H54 (cell line): Measurements from ENCODE around the gene GALNT9.

Experiments
- DNase-seq: peaks from one replicate; pipeline ENCODE4 v3.0.0; 2011; ENCODE audit warnings: low spot score, mixed read lengths; ENCODE audit not compliant: insufficient read length
- FAIRE-seq: peaks from 3 replicates; lab custom pipeline; 2011; peaks lifted over from hg19 to GRCh38; lab: Jason Lieb, UNC
- POLR2A ChIP-seq: IDR thresholded peaks from 2 replicates; pipeline ENCODE4 v1.6.1; 2011; ENCODE audit warnings: low read depth, mild to moderate bottlenecking, low read length

GALNT9 gene

GRCh38 chr12:132162508-132163031 lies 166.8 kb downstream of the GALNT9 start:
- no peak for FAIRE-seq

DNA sequence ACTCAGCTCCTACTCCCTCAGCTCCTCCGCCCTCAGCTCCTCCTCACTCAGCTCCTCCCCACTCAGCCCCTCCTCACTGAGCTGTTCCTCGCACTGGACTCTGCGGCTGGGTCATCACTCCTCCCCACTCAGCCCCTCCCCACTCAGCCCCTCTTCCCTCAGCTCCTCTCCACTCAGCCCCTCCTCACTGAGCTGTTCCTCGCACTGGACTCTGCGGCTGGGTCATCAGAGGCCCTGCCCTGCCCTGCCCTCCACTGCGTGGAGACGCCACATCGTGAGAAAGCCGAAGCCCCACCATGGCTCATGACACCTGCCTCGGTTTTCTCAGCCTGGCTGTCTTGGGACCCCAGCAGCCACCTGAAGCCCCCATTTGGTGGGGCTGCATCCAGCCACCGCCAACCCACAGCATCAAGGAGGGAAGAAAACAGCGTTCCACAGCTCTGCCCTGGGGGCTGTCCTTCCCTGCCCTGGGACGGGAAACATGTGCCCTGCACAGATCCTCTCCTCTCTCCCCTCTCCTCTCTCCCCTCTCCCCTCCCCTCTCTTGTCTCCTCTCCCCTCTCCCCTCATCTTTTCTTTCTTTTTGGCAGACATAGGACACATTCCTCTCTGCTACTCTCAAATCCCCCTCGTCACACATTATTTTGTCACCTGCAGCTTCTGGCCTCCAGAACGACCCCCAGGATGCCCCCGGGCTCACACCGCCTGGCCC lies 167.4 kb downstream of the GALNT9 start:
- TF ChIP-seq POLR2A = no peak
- DNase-seq (no peak), FAIRE-seq (no peak)

More at GRCh38 chr12:132162508-132163031, 166.8 kb downstream of the GALNT9 start:
- no peak for TF ChIP-seq POLR2A
- peak; percentile 57 for DNase-seq

- FAIRE-seq = no peak
- no peak for TF ChIP-seq POLR2A
- no peak for DNase-seq
These were observed 168.2 kb downstream of the GALNT9 start for GRCh38 chr12:132161036-132161781.

DNA sequence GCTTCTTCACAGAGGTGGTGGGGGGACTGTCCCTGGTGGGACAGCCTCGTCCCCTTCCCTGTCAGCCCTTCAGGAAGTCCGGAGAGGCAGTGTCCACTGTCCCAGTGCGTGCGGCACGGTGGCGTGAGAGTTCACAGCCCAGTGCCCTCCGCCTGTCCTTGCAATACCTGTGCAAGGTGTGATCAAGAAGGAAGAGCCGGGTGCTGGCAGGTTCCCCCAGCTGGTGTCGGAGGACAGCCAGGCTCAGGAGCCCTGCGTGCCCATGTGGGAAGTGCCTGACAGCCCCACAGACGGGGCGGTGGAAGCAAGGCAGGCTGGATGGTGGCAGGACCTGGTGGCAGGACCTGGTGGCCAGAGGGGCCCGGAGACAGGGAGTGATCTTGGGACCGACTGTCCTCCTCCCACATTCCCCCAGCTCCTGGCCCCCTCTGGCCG lies 168.8 kb downstream of the GALNT9 start:
- FAIRE-seq (no peak), DNase-seq (no peak)
- TF ChIP-seq POLR2A = no peak

GRCh38 chr12:132160016-132160415 lies 169.4 kb downstream of the GALNT9 start:
- TF ChIP-seq POLR2A = no peak
- DNase-seq = no peak
- FAIRE-seq = no peak

GRCh38 chr12:132159555-132160003 lies 169.8 kb downstream of the GALNT9 start:
- DNase-seq (no peak), FAIRE-seq (no peak)
- TF ChIP-seq POLR2A = no peak

- DNase-seq = no peak
- no peak for TF ChIP-seq POLR2A
- FAIRE-seq = no peak
These were observed 170.5 kb downstream of the GALNT9 start for GRCh38 chr12:132158677-132159554.

GRCh38 chr12:132157733-132158409 lies 171.5 kb downstream of the GALNT9 start:
- FAIRE-seq (no peak), DNase-seq (no peak)
- TF ChIP-seq POLR2A = no peak

- DNase-seq (no peak), FAIRE-seq (no peak)
- no peak for TF ChIP-seq POLR2A
These were observed 172.6 kb downstream of the GALNT9 start for GRCh38 chr12:132156573-132157325.

- no peak for DNase-seq
- no peak for TF ChIP-seq POLR2A
- no peak for FAIRE-seq
These were observed 173.4 kb downstream of the GALNT9 start for GRCh38 chr12:132155771-132156572.

DNA sequence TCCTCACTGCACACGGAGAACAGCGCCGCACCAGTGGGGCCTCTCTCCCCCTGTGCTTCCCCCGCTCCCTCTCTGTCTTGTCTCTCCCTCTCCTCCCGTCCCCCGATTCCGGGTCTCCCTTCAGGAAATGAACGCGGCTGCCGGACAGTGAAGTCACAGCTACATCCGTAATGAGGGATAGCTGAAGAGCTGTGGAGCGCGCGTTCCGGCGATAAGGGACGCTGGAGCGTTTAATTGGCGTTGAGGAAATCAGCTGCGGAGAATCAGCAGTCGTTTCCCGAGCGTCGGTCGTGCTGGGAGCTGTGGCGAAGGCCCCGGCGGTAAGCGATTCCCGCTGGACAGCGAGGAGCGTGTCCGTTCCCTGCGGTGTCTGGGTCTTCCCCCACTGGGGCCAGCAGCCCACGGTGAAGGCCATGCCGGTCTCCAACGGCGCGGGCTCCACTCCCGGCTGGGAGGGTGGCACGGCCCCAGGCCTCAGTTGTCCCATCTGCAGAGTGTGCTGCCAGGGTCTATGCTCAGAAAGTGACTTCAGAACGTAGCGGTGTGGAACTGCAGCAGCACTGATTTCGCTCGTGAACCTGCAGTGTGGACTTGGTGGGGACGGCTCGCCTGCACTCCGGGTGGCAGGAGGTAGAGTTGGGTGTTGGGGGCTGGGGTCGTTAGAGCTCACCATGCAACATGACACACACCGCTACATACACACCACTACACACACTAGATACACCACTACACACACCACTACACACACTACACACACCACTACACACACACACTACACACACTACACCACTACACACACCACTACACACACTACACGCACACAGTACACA lies 174.2 kb downstream of the GALNT9 start:
- TF ChIP-seq POLR2A = no peak
- DNase-seq = no peak
- no peak for FAIRE-seq
